HG03575 (cell line): ENCODE results near the gene IWS1.
"Not testable (repeated sequence)": the region's sequence is repeated elsewhere in the genome, so short reads cannot be mapped to it uniquely, and the experiment has no call there.

ENCODE experiments used
- ATAC-seq: cut with Tn5 transposase; IDR thresholded peaks from one replicate; pipeline ENCODE4 v1.9.1; 2021; ENCODE audit not compliant: unreplicated experiment, insufficient number of reproducible peaks, low FRiP score; ENCODE audit errors: extremely low read depth

The IWS1 gene

DNA sequence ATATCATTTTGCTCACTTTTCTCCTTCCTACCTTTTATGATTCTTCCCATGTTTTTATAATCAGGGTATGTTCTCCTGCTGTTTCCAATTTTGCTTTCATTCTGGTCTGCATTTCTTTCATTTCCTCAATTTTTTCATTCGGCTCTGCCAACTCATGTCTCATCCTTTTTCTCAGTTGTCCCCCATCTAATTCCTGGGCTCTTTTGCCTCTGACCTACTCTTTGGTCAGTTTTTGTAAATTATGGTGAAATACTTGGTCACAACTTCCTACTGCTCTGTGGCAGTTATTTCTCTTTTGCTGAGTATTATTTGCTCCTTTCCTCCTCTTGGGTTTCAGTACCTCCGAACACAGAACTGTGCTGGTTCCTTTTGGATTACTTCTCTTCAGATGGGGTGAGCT, 36.6 kb upstream of the IWS1 start:
- no peak for ATAC-seq

DNA sequence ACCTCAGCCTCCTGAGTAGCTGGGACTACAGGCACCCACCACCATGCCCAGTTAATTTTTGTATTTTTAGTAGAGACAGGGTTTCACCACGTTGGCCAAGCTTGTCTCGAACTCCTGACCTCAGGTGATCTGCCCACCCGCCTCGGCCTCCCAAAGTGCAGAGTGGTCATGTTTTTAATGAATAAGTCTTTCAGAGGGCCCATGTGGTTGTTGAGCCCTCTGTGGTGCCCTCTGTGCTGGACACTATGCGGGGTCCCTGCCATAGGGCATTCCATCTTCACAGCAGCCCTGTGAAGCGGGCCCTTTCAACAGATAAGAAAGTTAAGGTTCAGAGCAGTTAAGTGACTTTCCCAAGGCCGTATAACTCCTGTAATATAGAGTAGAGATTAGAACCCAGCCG, 35.1 kb upstream of the IWS1 start:
- ATAC-seq = no peak

DNA sequence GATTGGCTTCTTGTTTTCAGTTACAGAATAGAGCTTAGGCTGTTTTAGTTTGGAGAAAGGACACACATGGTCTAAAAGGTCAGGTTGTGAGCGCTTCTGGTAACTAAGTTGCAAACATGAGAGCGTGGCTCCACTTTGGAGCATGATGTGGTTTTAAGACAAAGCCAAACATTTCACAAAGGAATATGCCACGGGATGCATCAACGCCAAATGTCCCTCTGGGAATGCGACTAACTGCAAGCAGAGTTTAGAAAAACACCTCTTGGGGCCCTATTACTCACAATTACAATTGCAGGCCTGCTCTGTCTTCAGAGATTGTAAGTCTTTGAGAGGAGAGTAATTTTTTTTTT, 34.6 kb upstream of the IWS1 start:
- no peak for ATAC-seq

GRCh38 chr2:127560201-127560930, 34.1 kb upstream of the IWS1 start:
- no peak for ATAC-seq

DNA sequence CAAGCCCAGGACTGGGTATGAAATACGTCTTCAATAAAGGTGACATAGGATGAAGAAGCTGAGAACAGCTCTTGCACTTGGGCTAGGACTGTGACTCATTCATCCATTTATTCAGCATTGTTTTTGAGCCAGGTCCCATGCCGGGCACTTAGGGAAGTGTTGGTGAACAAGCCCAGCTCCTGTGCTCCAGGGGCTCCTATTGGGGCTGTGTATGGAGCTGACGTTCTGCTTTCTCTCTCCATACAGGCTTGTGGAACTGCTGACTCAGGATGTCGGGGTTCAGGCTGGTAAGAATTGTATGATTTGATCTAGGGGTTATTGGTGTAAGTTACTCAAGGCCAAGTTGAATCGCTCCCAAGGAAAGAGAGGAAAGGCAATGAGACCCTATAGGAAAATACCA, 33.2 kb upstream of the IWS1 start:
- ATAC-seq = no peak

GRCh38 chr2:127558911-127559310, 32.6 kb upstream of the IWS1 start:
- ATAC-seq = no peak

GRCh38 chr2:127552846-127553245, 26.6 kb upstream of the IWS1 start:
- no peak for ATAC-seq

DNA sequence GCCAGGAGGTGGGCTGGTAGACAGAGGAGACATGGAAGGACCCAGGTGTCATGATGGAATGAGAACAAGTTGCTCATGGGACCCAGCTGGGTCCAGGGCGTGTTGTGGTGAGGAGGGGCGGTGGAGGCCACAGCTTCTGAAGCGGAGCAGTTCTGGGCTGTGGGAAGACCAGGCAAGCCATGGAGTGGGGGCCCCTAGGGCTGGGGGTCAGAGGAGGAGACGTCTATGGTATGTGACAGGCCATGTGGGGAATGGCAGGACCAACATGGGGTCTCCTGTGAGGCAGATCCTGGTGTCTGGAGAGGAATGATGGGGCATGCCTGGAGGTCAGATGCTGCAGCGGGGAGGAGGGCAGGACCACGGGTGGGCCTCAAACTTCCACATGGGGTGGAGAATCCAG, 26.0 kb upstream of the IWS1 start:
- ATAC-seq = no peak

GRCh38 chr2:127551221-127551930, 25.1 kb upstream of the IWS1 start:
- no peak for ATAC-seq

GRCh38 chr2:127546797-127547196, 20.5 kb upstream of the IWS1 start:
- no peak for ATAC-seq

DNA sequence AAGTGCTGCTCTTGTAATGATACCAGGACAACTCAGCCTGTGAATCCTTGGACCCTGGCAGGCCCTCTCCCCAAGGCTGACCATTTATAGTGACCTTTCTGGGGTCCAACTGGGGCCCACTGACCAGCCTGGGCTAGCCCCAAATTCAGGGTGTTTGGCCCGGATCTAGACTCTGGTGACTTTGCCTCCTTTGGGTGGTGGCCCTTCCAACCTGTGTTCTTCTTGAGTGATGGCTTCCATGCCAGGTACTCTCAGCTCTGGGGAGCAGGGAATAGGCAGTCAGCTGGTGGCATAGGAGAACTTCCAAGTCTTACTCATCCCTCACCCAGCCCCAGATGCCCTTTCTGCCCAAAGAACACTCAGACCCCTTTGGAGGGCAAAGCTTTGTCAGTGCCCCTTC, 19.5 kb upstream of the IWS1 start:
- no peak for ATAC-seq

GRCh38 chr2:127545189-127545588, 18.9 kb upstream of the IWS1 start:
- ATAC-seq = no peak

GRCh38 chr2:127543013-127543501, 16.8 kb upstream of the IWS1 start:
- ATAC-seq = not testable (repeated sequence)

- ATAC-seq = no peak
These were observed 15.9 kb upstream of the IWS1 start for GRCh38 chr2:127542231-127542630.

GRCh38 chr2:127541809-127542208, 15.5 kb upstream of the IWS1 start:
- no peak for ATAC-seq

GRCh38 chr2:127537644-127538043, 11.4 kb upstream of the IWS1 start:
- ATAC-seq = no peak

DNA sequence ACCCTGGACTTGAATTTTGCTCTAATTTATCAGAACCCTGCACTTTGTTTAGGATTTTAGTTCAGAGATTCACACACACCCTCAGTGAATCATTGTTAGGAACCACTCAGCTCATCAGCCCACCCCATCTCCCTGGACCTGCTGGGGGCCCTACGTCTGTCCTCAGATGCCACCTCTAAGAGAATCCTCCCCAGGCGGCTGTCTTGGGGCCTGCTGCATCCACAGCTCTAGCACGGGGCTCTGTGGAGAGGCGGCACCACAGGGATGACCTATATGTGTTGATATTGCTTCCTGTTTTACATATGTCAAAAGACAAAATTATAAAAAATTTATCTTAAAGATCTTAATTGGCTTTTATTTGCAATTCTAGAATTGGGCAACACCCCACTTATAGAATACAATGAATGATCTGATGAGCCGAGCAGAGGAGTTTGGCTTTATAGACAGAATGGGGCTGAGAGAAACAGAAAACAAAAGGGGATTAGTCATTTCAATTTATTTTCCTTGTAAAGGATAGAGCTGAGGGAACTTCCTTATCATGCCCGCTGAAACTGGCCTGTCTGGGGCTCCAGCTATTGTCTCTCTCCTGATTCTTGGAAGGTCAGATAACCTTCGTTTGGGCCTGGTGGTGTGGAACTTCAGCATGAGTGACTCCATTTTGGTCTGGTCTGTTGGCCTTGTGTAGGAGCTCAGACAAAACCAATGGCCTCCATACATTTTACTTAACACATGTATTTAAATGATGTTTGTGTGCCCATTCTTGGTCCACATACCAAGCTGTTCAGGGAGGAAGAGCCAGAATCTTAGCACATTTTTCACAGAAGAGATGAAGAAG, 10.6 kb upstream of the IWS1 start:
- ATAC-seq = no peak

DNA sequence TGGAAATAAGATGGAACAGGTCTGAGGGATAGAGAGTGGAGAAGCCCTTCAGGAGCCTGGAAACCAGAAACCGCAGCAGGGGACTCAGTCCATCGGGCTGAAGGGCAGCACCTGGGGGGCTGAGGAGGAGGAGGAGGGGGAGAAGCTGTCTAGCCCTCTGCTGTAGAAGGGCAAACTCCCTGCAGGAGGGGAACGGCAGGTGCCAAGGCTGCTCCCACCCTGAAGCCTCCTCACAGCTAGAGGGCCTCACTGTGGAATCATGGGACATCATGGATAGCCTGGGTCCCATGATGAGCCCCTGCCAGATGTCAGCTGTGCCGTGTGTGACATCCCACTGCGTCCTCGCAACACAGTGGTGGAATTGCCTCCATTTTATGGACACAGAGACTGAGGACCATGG, 9.6 kb upstream of the IWS1 start:
- ATAC-seq = no peak

GRCh38 chr2:127535422-127535901, 9.2 kb upstream of the IWS1 start, which contains the start of gene MYO7B:
TSS of gene MYO7B (plus strand) at chr2:127535683. CDS start at chr2:127559723, 24,040 bp downstream.
- no peak for ATAC-seq

GRCh38 chr2:127532296-127532695, 6.0 kb upstream of the IWS1 start:
- ATAC-seq = no peak
